GM12878 (cell line): Measurements from ENCODE around the gene SLC22A12. TPM values are rescaled to one million over a fixed set of nuclear protein-coding genes. Genes with fewer than 3 reads are reported as not detected.

Source experiments
- ATAC-seq: fragments of 200-7000 bp; cut with Tn5 transposase; 3 replicates; pipeline ENCODE4 v1.9.1; 2020; ENCODE audit warnings: mild to moderate bottlenecking, moderate library complexity
- BruUV-seq: library from RNA; stranded (reverse); fragments of 400-500 nt; replicated peaks from 2 replicates; lab custom pipeline; 2021; lab: Mats Ljungman, UMichigan
- CTCF ChIA-PET: fragments of 300-600 bp; sonication (Branson Sonifier 250); formaldehyde crosslinking; extraction: SDS; loops from one replicate; lab custom pipeline; 2021; ENCODE audit warnings: inconsistent platforms; lab: Yijun Ruan, JAX
- POLR2A ChIA-PET: fragments of 350-600 bp; formaldehyde crosslinking; extraction: SDS; loops from one replicate; lab custom pipeline; 2021; ENCODE audit warnings: inconsistent platforms; lab: Charles Lee
- RAD21 ChIA-PET: fragments of 300-600 bp; sonication (Branson Sonifier 250); formaldehyde crosslinking; loops from one replicate; lab custom pipeline; 2023; ENCODE audit warnings: antibody characterized with exemption; ENCODE audit not compliant: unreplicated experiment; lab: Charles Lee
- SMC1A ChIA-PET: fragments of 300-600 bp; sonication (Branson Sonifier 250); formaldehyde crosslinking; loops from one replicate; lab custom pipeline; 2023; ENCODE audit not compliant: unreplicated experiment, uncharacterized antibody; lab: Charles Lee
- DNase-seq: peaks from one replicate; pipeline ENCODE4 v3.0.0-alpha.2; 2011; ENCODE audit warnings: low read depth, low spot score
- FAIRE-seq: peaks from 3 replicates; lab custom pipeline; 2011; peaks lifted over from hg19 to GRCh38; lab: Jason Lieb, UNC
- H2AFZ ChIP-seq: 2 replicates; pipeline ENCODE4 v1.6.0; 2011; ENCODE audit warnings: low read depth, low read length, control low read depth; ENCODE audit not compliant: control insufficient read depth
- H3K27ac ChIP-seq: 2 replicates; pipeline ENCODE4 v1.5.1; 2011; ENCODE audit warnings: control low read depth; ENCODE audit not compliant: control insufficient read depth, insufficient read depth
- H3K27me3 ChIP-seq, 2 experiments: replicated peaks in 1 of 2; 2 replicates each; pipeline versions ENCODE4 v1.6.0 to v1.6.1; 2011; ENCODE audit warnings: low read length in 1 of 2; ENCODE audit not compliant: control insufficient read depth in 2 of 2, insufficient read depth in 2 of 2
- H3K36me3 ChIP-seq, 2 experiments: 2 replicates each; pipeline ENCODE4 v1.5.1; 2011; ENCODE audit warnings: low read length in 1 of 2; ENCODE audit not compliant: control insufficient read depth in 2 of 2, insufficient read depth in 2 of 2
- H3K4me1 ChIP-seq: 2 replicates; pipeline ENCODE4 v1.6.1; 2011; ENCODE audit warnings: mild to moderate bottlenecking, low read length, moderate library complexity, mixed read lengths; ENCODE audit not compliant: control insufficient read depth, insufficient read depth
- H3K4me2 ChIP-seq: 2 replicates; pipeline ENCODE4 v1.6.0; 2011; ENCODE audit warnings: control low read depth; ENCODE audit not compliant: control insufficient read depth, insufficient read depth
- H3K4me3 ChIP-seq: fragments of 200-600 bp; sonication (generic); 2 replicates; pipeline ENCODE4 v1.5.1; 2016
- H3K79me2 ChIP-seq: 2 replicates; pipeline ENCODE4 v1.6.0; 2011; ENCODE audit warnings: low read length; ENCODE audit not compliant: control insufficient read depth, insufficient read depth
- H3K9ac ChIP-seq: 2 replicates; pipeline ENCODE4 v1.8.0; 2011; ENCODE audit warnings: low read length, control low read depth, mixed read lengths; ENCODE audit not compliant: control insufficient read depth, insufficient read depth
- H3K9me3 ChIP-seq: replicated peaks from 3 replicates; pipeline ENCODE4 v1.5.1; 2011; ENCODE audit warnings: mild to moderate bottlenecking, low read length; ENCODE audit not compliant: control insufficient read depth, insufficient read depth
- H4K20me1 ChIP-seq: 2 replicates; pipeline ENCODE4 v1.6.0; 2011; ENCODE audit not compliant: control insufficient read depth, insufficient read depth
- CBX5 ChIP-seq: sonication (generic); IDR thresholded peaks from 2 replicates; pipeline ENCODE4 v1.6.1; 2016; ENCODE audit warnings: low read depth, moderate library complexity, mild to moderate bottlenecking, inconsistent platforms
- CEBPZ ChIP-seq: fragments of 150-350 bp; IDR thresholded peaks from 2 replicates; pipeline ENCODE4 v1.6.1; 2016; ENCODE audit warnings: low read depth, low read length
- CHD2 ChIP-seq: IDR thresholded peaks from 2 replicates; pipeline ENCODE4 v1.6.1; 2011; ENCODE audit warnings: low read depth, low read length, improper control_type of control experiment, borderline replicate concordance
- FOS ChIP-seq: IDR thresholded peaks from 3 replicates; pipeline ENCODE4 v1.6.1; 2011; ENCODE audit warnings: borderline replicate concordance; ENCODE audit not compliant: insufficient read length; ENCODE audit errors: extremely low read depth
- IRF3 ChIP-seq: fragments of 450-650 bp; IDR thresholded peaks from 2 replicates; pipeline ENCODE4 v1.6.1; 2014; ENCODE audit warnings: mild to moderate bottlenecking
- MEF2A ChIP-seq: IDR thresholded peaks from 2 replicates; pipeline ENCODE4 v1.6.1; 2011; ENCODE audit warnings: low read depth, mild to moderate bottlenecking, low read length, moderate library complexity; ENCODE audit not compliant: insufficient read depth
- NFXL1 ChIP-seq: fragments of 450-650 bp; IDR thresholded peaks from 2 replicates; pipeline ENCODE4 v1.6.1; 2017; ENCODE audit warnings: antibody characterized with exemption, mild to moderate bottlenecking, borderline replicate concordance
- NFYA ChIP-seq: IDR thresholded peaks from 2 replicates; pipeline ENCODE4 v1.6.1; 2011; ENCODE audit warnings: low read depth, mild to moderate bottlenecking, low read length, improper control_type of control experiment, borderline replicate concordance
- RB1 ChIP-seq: fragments of 450-650 bp; formaldehyde crosslinking; IDR thresholded peaks from 2 replicates; pipeline ENCODE4 v1.6.1; 2017; ENCODE audit warnings: mild to moderate bottlenecking, borderline replicate concordance
- SMAD1 ChIP-seq: fragments of 450-650 bp; IDR thresholded peaks from 2 replicates; pipeline ENCODE4 v1.6.1; 2018; ENCODE audit warnings: mild to moderate bottlenecking, low read depth; ENCODE audit not compliant: partially characterized antibody
- SP1 ChIP-seq: IDR thresholded peaks from one replicate; pipeline ENCODE4 v1.6.1; 2011; ENCODE audit warnings: low read depth, low read length
- ZBED1 ChIP-seq: IDR thresholded peaks from 2 replicates; pipeline ENCODE4 v1.6.1; 2016; ENCODE audit warnings: borderline replicate concordance
- WGBS: methylation state at CpG from one replicate; pipeline ENCODE4 v1.1.6; 2016; ENCODE audit warnings: low lambda C conversion rate; ENCODE audit not compliant: insufficient replicate concordance, insufficient coverage; ENCODE audit errors: missing lambda C conversion rate; 5-methylcytosine and 5-hydroxymethylcytosine counted together
- in situ Hi-C: fragments of 300-500 bp; cut with MboI; formaldehyde crosslinking; loops from 9 replicates; pipeline ENCODE4 v1.14.3; 2018; ENCODE audit warnings: mixed read lengths
- intact Hi-C: fragments of 100-400 bp; cut with micrococcal nuclease; formaldehyde crosslinking; loops from one replicate; pipeline ENCODE4 v1.14.2; 2022; ENCODE audit not compliant: unreplicated experiment
- polyA plus RNA-seq, 11 experiments: library from polyadenylated mRNA; depleted of rRNA in 4 of 11; unstranded in 6 of 11; stranded (reverse) in 5 of 11; fragments of >200 nt; fragmentation: Nextera tagmentation in 4 of 11; fragmentation: Illumina TruSeq in 1 of 11; extraction: Ambion mirVana in 4 of 11; extraction: Trizol in 1 of 11; gene quantifications; 1 replicate in 1 of 11; 2 replicates in 10 of 11; pipeline versions ENCODE4 v1.2.1 to v1.2.3, GENCODE V29; 2011 to 2016; ENCODE audit warnings: inconsistent platforms in 2 of 11, missing spikeins in 2 of 11, low read depth in 1 of 11
- total RNA-seq, 4 experiments: library from RNA; depleted of rRNA in 3 of 4; stranded (reverse); fragments of >200 nt in 3 of 4; fragmentation: Illumina TruSeq in 1 of 4; extraction: Trizol in 1 of 4; gene quantifications; 2 replicates each; pipeline versions ENCODE4 v1.2.1 to v1.2.3, GENCODE V29; 2013 to 2021

Gene SLC22A12
- total and polyA plus RNA-seq, 10 of the 15 experiments (the other 5 are each of a cell fraction or from before 2014, with no cell fraction given) = not detected

GRCh38 chr11:64611869-64612646 lies 21.0 kb downstream of the SLC22A12 start:
- FAIRE-seq = no peak
- SMC1A ChIA-PET = no interaction called here
- no peak for ATAC-seq

GRCh38 chr11:64613648-64614047 lies 22.6 kb downstream of the SLC22A12 start:
- ChIA-PET POLR2A (no interaction called here), CTCF (no interaction called here), SMC1A (no interaction called here), RAD21 (no interaction called here)
- H3K27ac ChIP-seq = no peak overlapping the region
- intact Hi-C loops = no loop called here
- no peak for ATAC-seq
- no peak for FAIRE-seq
- no peaks in the 10 kb centered on the region for H3K36me3 ChIP-seq
- no peaks in the 10 kb centered on the region for H3K9me3 ChIP-seq
- DNase-seq = no peak
- no peaks in the 10 kb centered on the region for H3K79me2 ChIP-seq
- no peaks in the 10 kb centered on the region for H4K20me1 ChIP-seq
- H3K4me1 ChIP-seq = no peaks in the 10 kb centered on the region
- in situ Hi-C loops = no loop called here
- no peak overlapping the region for H2AFZ ChIP-seq
- no peak overlapping the region for H3K4me3 ChIP-seq
- H3K4me2 ChIP-seq = no peak overlapping the region
- no TSS peak for BruUV-seq
- TF ChIP-seq RB1 (no peak), IRF3 (no peak), FOS (no peak), SMAD1 (no peak), CBX5 (no peak), CEBPZ (no peak), CHD2 (no peak)
- WGBS = 6% methylated on average over 6 of the region's 6 CpGs
- no peaks in the 10 kb centered on the region for H3K27me3 ChIP-seq
- H3K9ac ChIP-seq = no peak overlapping the region

More at GRCh38 chr11:64611869-64612646, 21.0 kb downstream of the SLC22A12 start:
- no peak overlapping the region for H3K4me3 ChIP-seq
- H2AFZ ChIP-seq = no peak overlapping the region
- 12% methylated on average over 10 of the region's 11 CpGs for WGBS
- no peaks in the 10 kb centered on the region for H3K9me3 ChIP-seq
- RAD21 ChIA-PET = no interaction called here
- no peaks in the 10 kb centered on the region for H3K4me1 ChIP-seq
- DNase-seq = no peak
- BruUV-seq = no TSS peak
- no peaks in the 10 kb centered on the region for H3K79me2 ChIP-seq
- in situ Hi-C loops (no loop called here), intact Hi-C loops (no loop called here)
- CTCF ChIA-PET = interaction anchor here (1.7 kb wide), 1 partner anchor 23 kb away, joined by 4 read pairs; no protein-coding TSS in a partner anchor
- no peaks in the 10 kb centered on the region for H3K27me3 ChIP-seq
- POLR2A ChIA-PET = no interaction called here
- H3K36me3 ChIP-seq = no peaks in the 10 kb centered on the region
- no peak for TF ChIP-seq NFYA
- no peak for TF ChIP-seq SP1
- TF ChIP-seq ZBED1 = no peak
- TF ChIP-seq NFXL1 = peak; percentile 36; the same call in 1 of the 2 replicates
- no peak for TF ChIP-seq MEF2A
- H4K20me1 ChIP-seq = no peaks in the 10 kb centered on the region
- H3K27ac ChIP-seq = no peak overlapping the region
- no peak overlapping the region for H3K4me2 ChIP-seq
- no peak overlapping the region for H3K9ac ChIP-seq
